Heart left ventricle (tissue), 13 donors: ENCODE data around the gene UFL1.

Experiments used
- POLR2A ChIP-seq, 2 donors: fragments of 450-650 bp; IDR thresholded peaks; one replicate each; pipeline ENCODE4 v1.6.1; 2017; ENCODE audit warnings: antibody characterized with exemption in 2 of 2, mild to moderate bottlenecking in 2 of 2, moderate library complexity in 2 of 2
- TF ChIP-seq, protein P1 (sequence below), 12 donors: fragments of 200-600 bp; sonication (generic) in 4 of 12; IDR thresholded peaks; one replicate each; pipeline versions ENCODE4 v1.5.0 to v1.8.0; 2018 to 2022; ENCODE audit warnings: antibody characterized with exemption in 12 of 12, mild to moderate bottlenecking in 5 of 12
- donor health status: ischemic (EF 13 %, LVEDD 7.1; RV severe dilation, severe dysfunction).
- donor health status: DM: no; HTN: yes; CAD: no.
- donor health status: DM: no; HTN: no; CAD: no.
- donor health status: ischemic (EF 25% LVEDD 6.9; RV normal size, moderate dysfunction).
- donor health status: ischemic (EF 25% LVEDD 5.7; RV mildly dilated, moderate dysfunction).
- donor health status: ischemic (EF 35%, LVEDD 5.7; RV mildly dilated, moderate dysfunction).
- donor health status: nonischemic (EF 11% LVEDD 7.7; RV severe dilation, severe dysfunction).
- donor health status: DM: yes; HTN: yes; CAD: no.
- donor health status: PGD.
- donor health status: ischemic (EF 29% LVEDD 5.4; RV normal size, mild dysfunction).
- donor health status: nonischemic (EF 23%, LVEDD 6.1; RV moderate dilation, normal function).

DNA sequence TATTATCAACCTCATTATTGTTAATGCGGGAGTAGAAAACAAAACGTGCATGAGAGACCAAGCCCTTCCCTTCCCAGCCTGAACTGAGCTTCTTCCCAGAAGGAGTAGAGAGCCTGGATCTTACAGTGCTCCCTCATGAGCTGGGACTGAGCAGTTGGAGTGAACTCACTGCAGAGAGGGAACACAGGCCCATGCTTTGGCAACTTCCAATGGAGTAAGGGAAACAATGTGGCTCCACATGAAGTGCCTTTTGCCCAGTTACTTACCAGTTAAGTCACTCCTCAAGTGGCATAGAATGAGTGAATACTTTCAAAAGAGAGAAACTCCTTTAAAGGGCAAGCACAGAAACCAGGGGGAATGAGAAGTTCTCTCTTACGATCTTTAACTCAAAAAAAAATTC is 53.8 kb downstream of the UFL1 start:
- TF ChIP-seq POLR2A (IDR thresholded peaks at IDR 0.05), result no peak
- TF ChIP-seq, protein P1, sequence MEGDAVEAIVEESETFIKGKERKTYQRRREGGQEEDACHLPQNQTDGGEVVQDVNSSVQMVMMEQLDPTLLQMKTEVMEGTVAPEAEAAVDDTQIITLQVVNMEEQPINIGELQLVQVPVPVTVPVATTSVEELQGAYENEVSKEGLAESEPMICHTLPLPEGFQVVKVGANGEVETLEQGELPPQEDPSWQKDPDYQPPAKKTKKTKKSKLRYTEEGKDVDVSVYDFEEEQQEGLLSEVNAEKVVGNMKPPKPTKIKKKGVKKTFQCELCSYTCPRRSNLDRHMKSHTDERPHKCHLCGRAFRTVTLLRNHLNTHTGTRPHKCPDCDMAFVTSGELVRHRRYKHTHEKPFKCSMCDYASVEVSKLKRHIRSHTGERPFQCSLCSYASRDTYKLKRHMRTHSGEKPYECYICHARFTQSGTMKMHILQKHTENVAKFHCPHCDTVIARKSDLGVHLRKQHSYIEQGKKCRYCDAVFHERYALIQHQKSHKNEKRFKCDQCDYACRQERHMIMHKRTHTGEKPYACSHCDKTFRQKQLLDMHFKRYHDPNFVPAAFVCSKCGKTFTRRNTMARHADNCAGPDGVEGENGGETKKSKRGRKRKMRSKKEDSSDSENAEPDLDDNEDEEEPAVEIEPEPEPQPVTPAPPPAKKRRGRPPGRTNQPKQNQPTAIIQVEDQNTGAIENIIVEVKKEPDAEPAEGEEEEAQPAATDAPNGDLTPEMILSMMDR (IDR thresholded peaks at IDR 0.05), result no peak
